ENCODE data around the gene PLAGL1.

DNA sequence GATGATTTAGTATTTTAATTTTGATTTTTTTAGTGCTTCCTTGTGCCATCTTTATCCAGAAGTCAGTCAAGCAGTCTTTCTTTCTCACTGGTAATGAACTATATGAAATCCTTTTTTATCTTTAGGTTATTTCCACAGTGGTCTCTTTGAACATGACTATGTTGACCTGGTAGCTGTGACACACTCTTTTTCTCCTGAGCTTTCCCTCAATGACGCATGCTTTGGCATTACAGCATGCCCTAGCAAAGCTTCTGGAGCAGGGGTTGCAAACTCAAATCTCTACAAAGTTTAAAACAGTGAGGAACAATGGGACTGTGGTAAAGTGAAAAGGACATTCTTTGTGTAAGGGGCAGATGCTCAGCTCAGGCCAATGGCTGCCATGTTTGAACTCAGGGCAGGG is 4.5 kb upstream of the PLAGL1 start:
- TF ChIP-seq CTCF (IDR thresholded peaks at IDR 0.05) = no peak
- no peak for TF ChIP-seq POLR2A (IDR thresholded peaks at IDR 0.05)

All from heart left ventricle (tissue), 13 donors.